GM23338 (cell line): ENCODE measurements around the gene COL16A1. TPM values are rescaled to one million over a fixed set of nuclear protein-coding genes. Genes with fewer than 3 reads are reported as not detected.

ENCODE experiments used
- ATAC-seq: fragments of 200-7000 bp; cut with Tn5 transposase; 3 replicates; pipeline ENCODE4 v1.9.1; 2020
- DNase-seq: peaks from one replicate; pipeline ENCODE4 v3.0.0-alpha.2; 2015; ENCODE audit warnings: low spot score
- H2AFZ ChIP-seq: fragments of 200-600 bp; sonication (generic); 2 replicates; pipeline ENCODE4 v1.8.0; 2016; ENCODE audit warnings: antibody characterized with exemption, mild to moderate bottlenecking, moderate library complexity
- H3F3A ChIP-seq: fragments of 200-600 bp; sonication (generic); replicated peaks from 2 replicates; pipeline ENCODE4 v1.8.0; 2017; ENCODE audit warnings: antibody characterized with exemption, mixed run types, low read depth
- H3K27ac ChIP-seq: fragments of 200-600 bp; sonication (generic); 2 replicates; pipeline ENCODE4 v1.6.1; 2016; ENCODE audit warnings: low read depth
- H3K27me3 ChIP-seq: fragments of 200-600 bp; sonication (generic); 2 replicates; pipeline ENCODE4 v1.8.0; 2016; ENCODE audit warnings: mild to moderate bottlenecking, mixed run types, moderate library complexity; ENCODE audit not compliant: insufficient read depth
- H3K36me3 ChIP-seq: fragments of 200-600 bp; sonication (generic); 2 replicates; pipeline ENCODE4 v1.8.0; 2016; ENCODE audit warnings: mild to moderate bottlenecking; ENCODE audit not compliant: insufficient read depth
- H3K4me1 ChIP-seq: fragments of 200-600 bp; sonication (generic); 2 replicates; pipeline ENCODE4 v1.8.0; 2016; ENCODE audit warnings: mild to moderate bottlenecking, moderate library complexity; ENCODE audit not compliant: insufficient read depth
- H3K4me2 ChIP-seq: fragments of 200-600 bp; sonication (generic); 2 replicates; pipeline ENCODE4 v1.7.1; 2017; ENCODE audit warnings: mixed run types
- H3K4me3 ChIP-seq: fragments of 200-600 bp; sonication (generic); 2 replicates; pipeline ENCODE4 v1.6.1; 2016; ENCODE audit warnings: mixed run types
- H3K79me2 ChIP-seq: fragments of 200-600 bp; sonication (generic); replicated peaks from 2 replicates; pipeline ENCODE4 v1.8.0; 2017; ENCODE audit warnings: mild to moderate bottlenecking; ENCODE audit not compliant: insufficient read depth
- H3K9me2 ChIP-seq: fragments of 200-600 bp; sonication (generic); 2 replicates; pipeline ENCODE4 v1.8.0; 2017; ENCODE audit not compliant: insufficient read depth
- H4K20me1 ChIP-seq: fragments of 200-600 bp; sonication (generic); replicated peaks from 2 replicates; pipeline ENCODE4 v1.8.0; 2017; ENCODE audit warnings: mild to moderate bottlenecking; ENCODE audit not compliant: insufficient read depth
- H3K27ac Mint-ChIP-seq: 2 replicates; pipeline ENCODE4 v1.8.0; 2020; ENCODE audit warnings: inconsistent platforms, mild to moderate bottlenecking, moderate library complexity, mixed read lengths
- H3K27me3 Mint-ChIP-seq: 3 replicates; pipeline ENCODE4 v1.8.0; 2022; ENCODE audit warnings: low read depth, mild to moderate bottlenecking, moderate library complexity, mixed read lengths, inconsistent platforms; ENCODE audit not compliant: insufficient read depth, poor library complexity
- H3K36me3 Mint-ChIP-seq: 3 replicates; pipeline ENCODE4 v1.8.0; 2021; ENCODE audit warnings: low read depth, mild to moderate bottlenecking, inconsistent platforms, moderate library complexity, mixed read lengths
- H3K4me1 Mint-ChIP-seq: 3 replicates; pipeline ENCODE4 v1.8.0; 2020; ENCODE audit warnings: mild to moderate bottlenecking, inconsistent platforms, mixed read lengths
- H3K4me3 Mint-ChIP-seq: 3 replicates; pipeline ENCODE4 v1.8.0; 2021; ENCODE audit warnings: moderate library complexity, mild to moderate bottlenecking, inconsistent platforms, mixed read lengths
- H3K9me3 Mint-ChIP-seq: 3 replicates; pipeline ENCODE4 v1.8.0; 2020; ENCODE audit warnings: moderate library complexity, mild to moderate bottlenecking, inconsistent platforms, mixed read lengths
- CREB1 ChIP-seq: fragments of 250-450 bp; sonication (Bioruptor Pico); IDR thresholded peaks from 2 replicates; pipeline ENCODE4 v1.5.0; 2020; ENCODE audit warnings: low read depth, mild to moderate bottlenecking, moderate library complexity
- CTCF ChIP-seq, 2 experiments: fragments of 200-600 bp in 1 of 2; sonication (generic) in 1 of 2; conservative IDR thresholded peaks; 2 replicates each; pipeline versions ENCODE4 v1.5.1 to v1.6.1; 2016 to 2017; ENCODE audit warnings: antibody characterized with exemption in 2 of 2, low read depth in 2 of 2, mild to moderate bottlenecking in 2 of 2, moderate library complexity in 1 of 2
- EZH2 ChIP-seq: fragments of 200-600 bp; sonication (generic); IDR thresholded peaks from one replicate; pipeline ENCODE4 v1.8.0; 2017; ENCODE audit warnings: antibody characterized with exemption, mild to moderate bottlenecking, low read depth; ENCODE audit not compliant: unreplicated experiment
- EZH2phosphoT487 ChIP-seq: fragments of 200-600 bp; sonication (generic); IDR thresholded peaks from one replicate; pipeline ENCODE4 v1.8.1; 2018; ENCODE audit warnings: antibody characterized with exemption; ENCODE audit not compliant: unreplicated experiment
- JUNB ChIP-seq: IDR thresholded peaks from one replicate; pipeline ENCODE4 v1.6.1; 2016; ENCODE audit warnings: antibody characterized with exemption; ENCODE audit not compliant: unreplicated experiment
- NANOG ChIP-seq: IDR thresholded peaks from 2 replicates; pipeline ENCODE4 v1.6.1; 2016; ENCODE audit warnings: antibody characterized with exemption, borderline replicate concordance
- POLR2AphosphoS5 ChIP-seq: IDR thresholded peaks from 2 replicates; pipeline ENCODE4 v1.6.1; 2016; ENCODE audit warnings: antibody characterized with exemption, low read depth
- STAT1 ChIP-seq: IDR thresholded peaks from one replicate; pipeline ENCODE4 v1.6.1; 2016; ENCODE audit warnings: antibody characterized with exemption; ENCODE audit not compliant: unreplicated experiment
- ZNF114 ChIP-seq: fragments of 250-450 bp; sonication (Bioruptor Pico); IDR thresholded peaks from 2 replicates; pipeline ENCODE4 v1.5.0; 2020; ENCODE audit warnings: mild to moderate bottlenecking, moderate library complexity
- ZNF331 ChIP-seq: fragments of 250-450 bp; sonication (Bioruptor Pico); IDR thresholded peaks from 2 replicates; pipeline ENCODE4 v1.5.0; 2020; ENCODE audit warnings: low read depth, mild to moderate bottlenecking, moderate library complexity
- ZNF462 ChIP-seq: fragments of 250-450 bp; sonication (Bioruptor Pico); IDR thresholded peaks from 2 replicates; pipeline ENCODE4 v1.5.0; 2020; ENCODE audit warnings: mild to moderate bottlenecking, moderate library complexity
- polyA plus RNA-seq: library from polyadenylated mRNA; unstranded; fragments of >200 nt; fragmentation: Nextera tagmentation; extraction: Ambion mirVana; gene quantifications from 2 replicates; pipeline ENCODE4 v1.2.1, GENCODE V29; 2016
- total RNA-seq: library from RNA; depleted of rRNA; stranded (reverse); fragments of >200 nt; shearing (Covaris generic); gene quantifications from 2 replicates; pipeline ENCODE4 v1.2.3, GENCODE V29; 2014
- TF ChIP-seq, protein P1 (sequence below): IDR thresholded peaks from 2 replicates; pipeline ENCODE4 v1.6.1; 2016; ENCODE audit warnings: antibody characterized with exemption
- TF ChIP-seq, protein P2 (sequence below): IDR thresholded peaks from one replicate; pipeline ENCODE4 v1.6.1; 2018; ENCODE audit warnings: antibody characterized with exemption; ENCODE audit not compliant: unreplicated experiment

Gene COL16A1
- total and polyA plus RNA-seq, 2 experiments from 2014 or later: 4.2 to 13.2 TPM

- H3K4me1 ChIP-seq: no peaks in the 10 kb centered on the region
- H3K4me2 ChIP-seq: no peak overlapping the region
- Mint-ChIP-seq H3K36me3 (peaks cover 3% of the 10 kb centered on the region), H3K27ac (no peak overlapping the region), H3K27me3 (peaks cover 13% of the 10 kb centered on the region), H3K4me3 (no peak overlapping the region), H3K4me1 (peaks cover 4% of the 10 kb centered on the region; the same call in 2 of the 3 replicates), H3K9me3 (no peaks in the 10 kb centered on the region)
- DNase-seq: no peak
- H3K9me2 ChIP-seq: no peaks in the 10 kb centered on the region
- H3K79me2 ChIP-seq: no peaks in the 10 kb centered on the region
- no peak overlapping the region for H3K4me3 ChIP-seq
- H4K20me1 ChIP-seq: no peaks in the 10 kb centered on the region
- H3K27me3 ChIP-seq: no peaks in the 10 kb centered on the region
- no peak for ATAC-seq
- no peaks in the 10 kb centered on the region for H3F3A ChIP-seq
- TF ChIP-seq EZH2 (no peak), ZNF114 (CRISPR knock-in tag) (no peak), ZNF331 (CRISPR knock-in tag) (no peak), NANOG (no peak), EZH2phosphoT487 (no peak), CTCF (conservative IDR thresholded peaks at IDR 0.05; ENCODE audit: low read depth in 2 of 2) (no peak), ZNF462 (CRISPR knock-in tag) (no peak), STAT1 (no peak), CREB1 (CRISPR knock-in tag) (no peak), POLR2AphosphoS5 (no peak), JUNB (no peak)
- TF ChIP-seq, protein P1, sequence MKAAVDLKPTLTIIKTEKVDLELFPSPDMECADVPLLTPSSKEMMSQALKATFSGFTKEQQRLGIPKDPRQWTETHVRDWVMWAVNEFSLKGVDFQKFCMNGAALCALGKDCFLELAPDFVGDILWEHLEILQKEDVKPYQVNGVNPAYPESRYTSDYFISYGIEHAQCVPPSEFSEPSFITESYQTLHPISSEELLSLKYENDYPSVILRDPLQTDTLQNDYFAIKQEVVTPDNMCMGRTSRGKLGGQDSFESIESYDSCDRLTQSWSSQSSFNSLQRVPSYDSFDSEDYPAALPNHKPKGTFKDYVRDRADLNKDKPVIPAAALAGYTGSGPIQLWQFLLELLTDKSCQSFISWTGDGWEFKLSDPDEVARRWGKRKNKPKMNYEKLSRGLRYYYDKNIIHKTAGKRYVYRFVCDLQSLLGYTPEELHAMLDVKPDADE: no peak
- TF ChIP-seq, protein P2, sequence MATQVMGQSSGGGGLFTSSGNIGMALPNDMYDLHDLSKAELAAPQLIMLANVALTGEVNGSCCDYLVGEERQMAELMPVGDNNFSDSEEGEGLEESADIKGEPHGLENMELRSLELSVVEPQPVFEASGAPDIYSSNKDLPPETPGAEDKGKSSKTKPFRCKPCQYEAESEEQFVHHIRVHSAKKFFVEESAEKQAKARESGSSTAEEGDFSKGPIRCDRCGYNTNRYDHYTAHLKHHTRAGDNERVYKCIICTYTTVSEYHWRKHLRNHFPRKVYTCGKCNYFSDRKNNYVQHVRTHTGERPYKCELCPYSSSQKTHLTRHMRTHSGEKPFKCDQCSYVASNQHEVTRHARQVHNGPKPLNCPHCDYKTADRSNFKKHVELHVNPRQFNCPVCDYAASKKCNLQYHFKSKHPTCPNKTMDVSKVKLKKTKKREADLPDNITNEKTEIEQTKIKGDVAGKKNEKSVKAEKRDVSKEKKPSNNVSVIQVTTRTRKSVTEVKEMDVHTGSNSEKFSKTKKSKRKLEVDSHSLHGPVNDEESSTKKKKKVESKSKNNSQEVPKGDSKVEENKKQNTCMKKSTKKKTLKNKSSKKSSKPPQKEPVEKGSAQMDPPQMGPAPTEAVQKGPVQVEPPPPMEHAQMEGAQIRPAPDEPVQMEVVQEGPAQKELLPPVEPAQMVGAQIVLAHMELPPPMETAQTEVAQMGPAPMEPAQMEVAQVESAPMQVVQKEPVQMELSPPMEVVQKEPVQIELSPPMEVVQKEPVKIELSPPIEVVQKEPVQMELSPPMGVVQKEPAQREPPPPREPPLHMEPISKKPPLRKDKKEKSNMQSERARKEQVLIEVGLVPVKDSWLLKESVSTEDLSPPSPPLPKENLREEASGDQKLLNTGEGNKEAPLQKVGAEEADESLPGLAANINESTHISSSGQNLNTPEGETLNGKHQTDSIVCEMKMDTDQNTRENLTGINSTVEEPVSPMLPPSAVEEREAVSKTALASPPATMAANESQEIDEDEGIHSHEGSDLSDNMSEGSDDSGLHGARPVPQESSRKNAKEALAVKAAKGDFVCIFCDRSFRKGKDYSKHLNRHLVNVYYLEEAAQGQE: no peak
- H3K36me3 ChIP-seq: 0 out of 2 replicates have a peak, but pooled peaks cover 4% of the 10 kb centered on the region
- H3K27ac ChIP-seq: no peak overlapping the region
- no peak overlapping the region for H2AFZ ChIP-seq
Observed at GRCh38 chr1:31624731-31625514, 78.9 kb downstream of the COL16A1 start.
